ENCODE results near the gene SYMPK.

DNA sequence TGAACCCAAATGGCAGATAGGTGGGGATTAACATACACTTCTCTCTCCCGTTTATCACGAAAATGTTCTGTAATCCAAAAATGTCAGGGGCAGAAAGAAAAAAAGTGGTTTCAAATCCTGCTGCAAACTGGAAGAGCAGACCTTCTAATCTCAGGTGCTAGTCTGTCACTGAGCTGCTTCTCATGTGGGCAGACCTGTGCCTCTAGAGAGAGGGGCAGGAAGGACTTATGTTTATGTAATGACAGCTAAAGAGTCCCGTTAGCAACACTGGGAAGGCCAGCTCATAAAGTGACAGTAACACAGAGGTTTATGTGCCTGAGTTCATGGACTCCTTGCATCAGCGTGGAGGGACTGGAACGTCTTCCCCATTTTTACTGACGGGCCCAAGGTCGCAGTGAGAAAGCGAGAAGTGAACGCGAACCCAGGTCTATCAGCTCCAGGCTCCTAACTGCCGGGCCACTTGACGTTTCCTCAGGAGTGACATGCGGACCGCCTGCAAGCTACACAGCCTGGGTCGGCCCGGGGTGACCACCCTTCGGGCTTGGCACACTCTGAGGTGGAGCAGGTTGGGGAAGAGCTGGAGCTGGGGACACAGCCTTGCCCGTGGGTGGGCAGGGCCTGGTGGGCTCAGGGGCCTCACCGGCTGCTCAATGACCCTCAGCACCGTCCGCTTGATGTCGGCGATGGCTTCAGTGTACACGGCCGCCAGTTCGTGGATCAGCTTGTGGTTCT lies 38.2 kb downstream of the SYMPK start:
- TF ChIP-seq, protein P1, sequence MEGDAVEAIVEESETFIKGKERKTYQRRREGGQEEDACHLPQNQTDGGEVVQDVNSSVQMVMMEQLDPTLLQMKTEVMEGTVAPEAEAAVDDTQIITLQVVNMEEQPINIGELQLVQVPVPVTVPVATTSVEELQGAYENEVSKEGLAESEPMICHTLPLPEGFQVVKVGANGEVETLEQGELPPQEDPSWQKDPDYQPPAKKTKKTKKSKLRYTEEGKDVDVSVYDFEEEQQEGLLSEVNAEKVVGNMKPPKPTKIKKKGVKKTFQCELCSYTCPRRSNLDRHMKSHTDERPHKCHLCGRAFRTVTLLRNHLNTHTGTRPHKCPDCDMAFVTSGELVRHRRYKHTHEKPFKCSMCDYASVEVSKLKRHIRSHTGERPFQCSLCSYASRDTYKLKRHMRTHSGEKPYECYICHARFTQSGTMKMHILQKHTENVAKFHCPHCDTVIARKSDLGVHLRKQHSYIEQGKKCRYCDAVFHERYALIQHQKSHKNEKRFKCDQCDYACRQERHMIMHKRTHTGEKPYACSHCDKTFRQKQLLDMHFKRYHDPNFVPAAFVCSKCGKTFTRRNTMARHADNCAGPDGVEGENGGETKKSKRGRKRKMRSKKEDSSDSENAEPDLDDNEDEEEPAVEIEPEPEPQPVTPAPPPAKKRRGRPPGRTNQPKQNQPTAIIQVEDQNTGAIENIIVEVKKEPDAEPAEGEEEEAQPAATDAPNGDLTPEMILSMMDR (IDR thresholded peaks at IDR 0.05; ENCODE audit: low read depth, low read length, poor library complexity, severe bottlenecking): no peak
- no peak for TF ChIP-seq EZH2phosphoT487 (IDR thresholded peaks at IDR 0.05; ENCODE audit: borderline replicate concordance, low read length)

All from DOHH2 (cell line).